Right lobe of liver (tissue), 4 donors: ENCODE data around the gene PMF1.
"Not testable (repeated sequence)": the region's sequence is repeated elsewhere in the genome, so short reads cannot be mapped to it uniquely, and the experiment has no call there.

Experiments used
- CTCF ChIP-seq, 4 donors: fragments of 200-600 bp in 3 of 4; fragments of 450-650 bp in 1 of 4; IDR thresholded peaks; one replicate each; pipeline versions ENCODE4 v1.5.1 to v1.8.0; 2016 to 2022; ENCODE audit warnings: antibody characterized with exemption in 4 of 4, mild to moderate bottlenecking in 2 of 4
- POLR2A ChIP-seq: fragments of 450-650 bp; IDR thresholded peaks from one replicate; pipeline ENCODE4 v1.6.1; 2017; ENCODE audit warnings: antibody characterized with exemption, mild to moderate bottlenecking
- donor health status: DM: no; HTN: no; CAD: no.
- donor health status: DM: no; HTN: no; CAD: no.
- donor health status: DM: no; HTN: yes; CAD: no.

- not testable (repeated sequence) for TF ChIP-seq CTCF (IDR thresholded peaks at IDR 0.05); POLR2A
Measured at GRCh38 chr1:156190265-156190664, 22.5 kb upstream of the PMF1 start.
